ENCODE results near the gene GARS1.
"Not testable (repeated sequence)": the region's sequence is repeated elsewhere in the genome, so short reads cannot be mapped to it uniquely, and the experiment has no call there.

The GARS1 gene

GRCh38 chr7:30594540-30595435 lies at the start of gene GARS1:
Gene GARS1, plus strand, starts transcription at chr7:30594878. Its CDS starts 44 bp downstream, at chr7:30594922.
- DNase-seq (ENCODE audit: low read depth), result peak; percentile 94

- DNase-seq (ENCODE audit: low read depth), result peak; percentile 21
Measured at GRCh38 chr7:30545791-30546555, 48.7 kb upstream of the GARS1 start.

GRCh38 chr7:30546596-30546995 lies 48.1 kb upstream of the GARS1 start:
- DNase-seq (ENCODE audit: low read depth), result no peak

GRCh38 chr7:30548845-30549244 lies 45.8 kb upstream of the GARS1 start:
- peak; percentile 55 for DNase-seq (ENCODE audit: low read depth)

- DNase-seq (ENCODE audit: low read depth), result no peak
Measured at GRCh38 chr7:30549931-30550493, 44.7 kb upstream of the GARS1 start.

- DNase-seq (ENCODE audit: low read depth), result no peak
Measured at GRCh38 chr7:30552330-30552729, 42.3 kb upstream of the GARS1 start.

- DNase-seq (ENCODE audit: low read depth), result no peak
Measured at GRCh38 chr7:30553141-30553540, 41.5 kb upstream of the GARS1 start.

- no peak for DNase-seq (ENCODE audit: low read depth)
Measured at GRCh38 chr7:30553546-30553945, 41.1 kb upstream of the GARS1 start.

- no peak for DNase-seq (ENCODE audit: low read depth)
Measured at GRCh38 chr7:30555525-30555924, 39.2 kb upstream of the GARS1 start.

- DNase-seq (ENCODE audit: low read depth), result no peak
Measured at GRCh38 chr7:30556840-30557239, 37.8 kb upstream of the GARS1 start.

GRCh38 chr7:30557245-30557644 lies 37.4 kb upstream of the GARS1 start:
- DNase-seq (ENCODE audit: low read depth), result no peak

GRCh38 chr7:30559611-30560010 lies 35.1 kb upstream of the GARS1 start:
- DNase-seq (ENCODE audit: low read depth), result peak; percentile 15

- DNase-seq (ENCODE audit: low read depth), result no peak
Measured at GRCh38 chr7:30561389-30561788, 33.3 kb upstream of the GARS1 start.

- peak; percentile 17 for DNase-seq (ENCODE audit: low read depth)
Measured at GRCh38 chr7:30562498-30562897, 32.2 kb upstream of the GARS1 start.

- no peak for DNase-seq (ENCODE audit: low read depth)
Measured at GRCh38 chr7:30562909-30563308, 31.8 kb upstream of the GARS1 start.

- DNase-seq (ENCODE audit: low read depth), result no peak
Measured at GRCh38 chr7:30563326-30563942, 31.2 kb upstream of the GARS1 start.

GRCh38 chr7:30564243-30564892 lies 30.3 kb upstream of the GARS1 start:
- DNase-seq (ENCODE audit: low read depth), result peak; percentile 70

GRCh38 chr7:30566596-30566995 lies 28.1 kb upstream of the GARS1 start:
- no peak for DNase-seq (ENCODE audit: low read depth)

- no peak for DNase-seq (ENCODE audit: low read depth)
Measured at GRCh38 chr7:30567081-30567480, 27.6 kb upstream of the GARS1 start.

GRCh38 chr7:30570238-30570637 lies 24.4 kb upstream of the GARS1 start:
- DNase-seq (ENCODE audit: low read depth), result not testable (repeated sequence)

GRCh38 chr7:30572212-30572841 lies 22.4 kb upstream of the GARS1 start:
- DNase-seq (ENCODE audit: low read depth), result no peak
